Measurements from ENCODE around the gene C16orf54. TPM values are rescaled to one million over a fixed set of nuclear protein-coding genes. Genes with fewer than 3 reads are reported as not detected.

C16orf54 gene
- total RNA-seq, 4 donors from 2014 or later, result 0.34 to 1.1 TPM; not detected in 2

DNA sequence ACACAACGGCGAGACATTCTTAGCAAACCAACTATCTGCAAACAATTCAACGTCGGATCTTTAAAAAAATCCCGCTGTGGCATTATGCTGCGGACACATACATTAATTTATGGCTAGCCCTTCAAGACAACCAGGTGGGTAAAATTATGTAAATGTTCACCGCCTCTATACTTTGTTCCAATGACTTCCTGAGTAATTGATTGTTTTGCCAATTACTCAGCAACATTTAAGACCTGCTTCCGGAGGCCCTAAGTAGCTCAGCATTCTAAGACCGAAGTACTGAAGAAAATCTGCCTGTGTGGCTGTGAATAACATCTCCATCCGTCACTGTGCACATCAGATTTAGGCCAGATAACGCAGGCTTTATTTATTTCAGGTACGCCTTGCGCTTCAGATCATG is 43.5 kb downstream of the C16orf54 start:
- Histone ChIP-seq H3K9me3 (no peaks in the 10 kb centered on the region), H3K27ac (no peak overlapping the region), H3K4me3 (no peak overlapping the region), H3K36me3 (no peaks in the 10 kb centered on the region), H3K4me1 (peaks cover 2% of the 10 kb centered on the region), H3K27me3 (no peaks in the 10 kb centered on the region)
- WGBS, result 70% methylated on average over 13 of the region's 13 CpGs
- no peak for DNase-seq (ENCODE audit: low spot score in 2 of 2)
- no peak for TF ChIP-seq EP300 (IDR thresholded peaks at IDR 0.05)
- TF ChIP-seq POLR2AphosphoS5 (IDR thresholded peaks at IDR 0.05), result no peak
- TF ChIP-seq POLR2A (IDR thresholded peaks at IDR 0.05), result no peak
- TF ChIP-seq, protein P1, sequence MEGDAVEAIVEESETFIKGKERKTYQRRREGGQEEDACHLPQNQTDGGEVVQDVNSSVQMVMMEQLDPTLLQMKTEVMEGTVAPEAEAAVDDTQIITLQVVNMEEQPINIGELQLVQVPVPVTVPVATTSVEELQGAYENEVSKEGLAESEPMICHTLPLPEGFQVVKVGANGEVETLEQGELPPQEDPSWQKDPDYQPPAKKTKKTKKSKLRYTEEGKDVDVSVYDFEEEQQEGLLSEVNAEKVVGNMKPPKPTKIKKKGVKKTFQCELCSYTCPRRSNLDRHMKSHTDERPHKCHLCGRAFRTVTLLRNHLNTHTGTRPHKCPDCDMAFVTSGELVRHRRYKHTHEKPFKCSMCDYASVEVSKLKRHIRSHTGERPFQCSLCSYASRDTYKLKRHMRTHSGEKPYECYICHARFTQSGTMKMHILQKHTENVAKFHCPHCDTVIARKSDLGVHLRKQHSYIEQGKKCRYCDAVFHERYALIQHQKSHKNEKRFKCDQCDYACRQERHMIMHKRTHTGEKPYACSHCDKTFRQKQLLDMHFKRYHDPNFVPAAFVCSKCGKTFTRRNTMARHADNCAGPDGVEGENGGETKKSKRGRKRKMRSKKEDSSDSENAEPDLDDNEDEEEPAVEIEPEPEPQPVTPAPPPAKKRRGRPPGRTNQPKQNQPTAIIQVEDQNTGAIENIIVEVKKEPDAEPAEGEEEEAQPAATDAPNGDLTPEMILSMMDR (IDR thresholded peaks at IDR 0.05), result no peak

DNA sequence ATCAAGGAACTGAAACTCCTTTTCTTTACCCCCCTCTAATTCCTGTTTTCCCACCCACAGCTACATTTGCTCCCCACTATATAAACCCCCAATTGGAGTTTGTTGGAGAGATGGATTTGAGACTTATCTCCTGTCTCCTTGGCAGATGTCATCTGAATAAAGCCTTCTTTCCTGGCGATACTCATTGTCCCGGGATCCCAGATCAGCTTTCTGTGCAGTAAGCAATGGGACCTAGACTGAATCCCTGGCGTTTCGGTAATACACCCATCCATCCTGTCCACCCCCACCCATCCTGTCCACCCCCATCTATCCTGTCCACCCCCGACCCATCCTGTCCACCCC is 44.6 kb downstream of the C16orf54 start:
- no peak overlapping the region for H3K27ac ChIP-seq
- H3K36me3 ChIP-seq, result no peaks in the 10 kb centered on the region
- 87% methylated on average over 5 of the region's 5 CpGs for WGBS
- TF ChIP-seq POLR2A (IDR thresholded peaks at IDR 0.05), result no peak
- TF ChIP-seq EP300 (IDR thresholded peaks at IDR 0.05), result no peak
- no peak for TF ChIP-seq POLR2AphosphoS5 (IDR thresholded peaks at IDR 0.05)
- TF ChIP-seq, protein P1 (IDR thresholded peaks at IDR 0.05), result no peak
- no peaks in the 10 kb centered on the region for H3K27me3 ChIP-seq
- peaks cover 2% of the 10 kb centered on the region for H3K4me1 ChIP-seq
- no peak overlapping the region for H3K4me3 ChIP-seq
- no peaks in the 10 kb centered on the region for H3K9me3 ChIP-seq
- DNase-seq (ENCODE audit: low spot score in 2 of 2), result no peak

DNA sequence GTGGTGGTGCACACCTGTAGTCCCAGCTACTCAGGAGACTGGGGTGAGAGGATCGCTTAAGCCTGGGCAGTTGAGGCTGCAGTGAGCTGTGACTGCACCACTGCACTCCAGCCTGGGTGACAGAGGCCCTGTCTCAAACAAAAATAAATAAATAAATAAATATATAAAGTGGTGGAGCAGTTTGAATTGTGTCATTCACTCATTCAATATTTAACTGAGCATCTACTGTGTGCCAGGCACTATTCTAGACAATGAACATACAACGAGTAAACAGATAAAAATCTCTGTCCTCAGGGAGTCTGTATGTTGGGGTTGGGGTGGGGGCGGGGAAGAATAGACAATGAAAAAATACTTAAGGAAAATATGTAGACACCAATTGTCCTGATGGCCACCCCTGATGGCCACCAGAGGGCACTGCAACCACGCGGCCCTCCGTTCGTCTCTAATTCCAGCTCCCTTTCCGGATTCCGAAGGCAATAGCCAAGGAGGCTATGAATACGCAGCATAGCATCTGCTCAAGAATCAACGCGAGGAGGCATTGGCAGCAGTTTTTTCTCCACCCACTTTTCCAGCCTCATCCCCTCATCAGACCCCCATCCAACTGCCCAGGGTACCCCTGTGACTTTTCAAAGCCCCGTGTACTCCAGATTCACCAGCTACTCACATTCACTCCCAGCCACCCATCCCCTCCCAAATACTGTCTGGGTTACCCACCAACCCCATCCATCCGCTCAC is 45.4 kb downstream of the C16orf54 start:
- WGBS, result 14% methylated on average over 14 of the region's 14 CpGs

DNA sequence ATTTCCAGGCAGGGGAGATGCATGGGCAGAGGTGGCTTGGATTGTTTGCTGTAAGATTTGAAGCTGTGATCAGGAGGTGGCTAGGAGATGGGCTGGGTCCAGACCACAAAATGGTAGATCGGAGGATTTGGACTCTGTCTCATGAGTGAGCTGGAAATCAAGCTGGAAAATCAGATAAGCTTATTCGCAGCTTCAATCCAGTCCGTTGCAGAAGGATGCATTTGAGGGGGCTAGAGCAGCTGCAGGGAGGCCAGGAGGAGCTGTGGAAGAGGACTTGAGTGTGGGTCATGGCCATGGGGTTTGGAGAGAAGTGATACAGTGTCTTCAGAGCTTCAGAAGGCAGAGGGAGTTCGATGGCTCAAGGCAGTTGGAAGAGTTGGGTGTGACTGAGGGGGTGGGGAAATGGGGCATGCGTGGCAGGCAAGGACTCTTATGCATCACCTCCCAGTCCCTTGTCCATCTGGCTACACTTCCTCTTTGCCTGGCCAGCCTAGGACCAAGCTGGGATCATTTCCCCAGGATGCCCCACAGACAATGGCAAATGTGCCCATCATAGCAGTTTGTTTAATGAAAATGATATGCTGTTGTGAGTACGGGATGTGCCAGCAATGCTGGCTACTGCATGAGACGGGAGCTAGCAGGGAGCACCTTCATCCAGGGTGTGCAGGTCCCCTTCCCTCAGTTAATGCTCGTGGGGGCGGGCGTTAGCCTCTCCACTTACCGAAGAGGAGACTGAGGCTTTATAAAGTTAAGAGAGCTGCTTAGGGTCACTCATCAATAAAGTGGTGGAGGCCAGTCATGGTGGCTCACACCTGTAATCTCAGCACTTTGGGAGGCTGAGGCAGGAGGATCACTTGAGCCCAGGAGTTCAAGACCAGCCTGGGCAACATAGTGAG is 46.2 kb downstream of the C16orf54 start:
- peaks cover 2% of the 10 kb centered on the region for H3K4me1 ChIP-seq
- no peak for DNase-seq (ENCODE audit: low spot score in 2 of 2)
- 68% methylated on average over 7 of the region's 11 CpGs for WGBS
- H3K9me3 ChIP-seq, result no peaks in the 10 kb centered on the region
- H3K36me3 ChIP-seq, result no peaks in the 10 kb centered on the region
- H3K27ac ChIP-seq, result no peak overlapping the region
- no peak overlapping the region for H3K4me3 ChIP-seq
- TF ChIP-seq, protein P1 (IDR thresholded peaks at IDR 0.05), result no peak
- TF ChIP-seq POLR2AphosphoS5 (IDR thresholded peaks at IDR 0.05) (no peak), POLR2A (IDR thresholded peaks at IDR 0.05) (no peak)
- H3K27me3 ChIP-seq, result no peaks in the 10 kb centered on the region

More for the DNA sequence above, 45.4 kb downstream of the C16orf54 start:
- no peaks in the 10 kb centered on the region for H3K36me3 ChIP-seq
- H3K27ac ChIP-seq, result no peak overlapping the region
- peak; percentile 78 to 86 for DNase-seq (ENCODE audit: low spot score in 2 of 2)
- H3K9me3 ChIP-seq, result no peaks in the 10 kb centered on the region
- no peaks in the 10 kb centered on the region for H3K27me3 ChIP-seq
- no peak overlapping the region for H3K4me3 ChIP-seq
- no peak for TF ChIP-seq POLR2AphosphoS5 (IDR thresholded peaks at IDR 0.05)
- TF ChIP-seq, protein P1 (IDR thresholded peaks at IDR 0.05), result peak; percentile 72 to 89
- H3K4me1 ChIP-seq, result peaks cover 2% of the 10 kb centered on the region
